GM19324 (cell line): ENCODE data around the gene ALDH7A1.
"Not testable (repeated sequence)": the region's sequence is repeated elsewhere in the genome, so short reads cannot be mapped to it uniquely, and the experiment has no call there.

Source experiments
- ATAC-seq: cut with Tn5 transposase; IDR thresholded peaks from one replicate; pipeline ENCODE4 v1.9.1; 2021; ENCODE audit warnings: mild to moderate bottlenecking, moderate library complexity; ENCODE audit not compliant: unreplicated experiment, low FRiP score

ALDH7A1 gene

DNA sequence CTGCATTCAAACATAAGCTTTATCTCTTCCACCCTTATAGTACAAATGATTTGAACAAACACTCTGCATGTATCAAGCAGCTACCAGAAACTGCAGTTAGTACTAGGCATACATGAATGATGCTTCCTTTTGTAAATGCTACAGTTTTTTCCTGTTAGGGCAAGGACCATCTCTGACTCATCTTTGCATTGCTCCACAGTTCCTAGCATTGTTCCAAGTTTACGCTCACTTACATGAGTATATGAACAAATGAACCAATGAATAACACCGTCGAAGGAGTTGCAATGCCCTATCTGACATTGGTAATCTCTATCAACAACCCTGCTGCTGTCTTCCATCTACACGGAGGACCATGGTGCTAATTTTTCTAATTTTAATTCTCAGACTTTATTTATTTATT lies 2.1 kb upstream of the ALDH7A1 start:
- ATAC-seq = no peak

- peak; percentile 9 for ATAC-seq
Measured at GRCh38 chr5:126595486-126596083, 566 bp upstream of the ALDH7A1 start.

- ATAC-seq = no peak
Measured at GRCh38 chr5:126591549-126591948, 3.5 kb downstream of the ALDH7A1 start.

- ATAC-seq = no peak
Measured at GRCh38 chr5:126589536-126590297, 5.3 kb downstream of the ALDH7A1 start.

DNA sequence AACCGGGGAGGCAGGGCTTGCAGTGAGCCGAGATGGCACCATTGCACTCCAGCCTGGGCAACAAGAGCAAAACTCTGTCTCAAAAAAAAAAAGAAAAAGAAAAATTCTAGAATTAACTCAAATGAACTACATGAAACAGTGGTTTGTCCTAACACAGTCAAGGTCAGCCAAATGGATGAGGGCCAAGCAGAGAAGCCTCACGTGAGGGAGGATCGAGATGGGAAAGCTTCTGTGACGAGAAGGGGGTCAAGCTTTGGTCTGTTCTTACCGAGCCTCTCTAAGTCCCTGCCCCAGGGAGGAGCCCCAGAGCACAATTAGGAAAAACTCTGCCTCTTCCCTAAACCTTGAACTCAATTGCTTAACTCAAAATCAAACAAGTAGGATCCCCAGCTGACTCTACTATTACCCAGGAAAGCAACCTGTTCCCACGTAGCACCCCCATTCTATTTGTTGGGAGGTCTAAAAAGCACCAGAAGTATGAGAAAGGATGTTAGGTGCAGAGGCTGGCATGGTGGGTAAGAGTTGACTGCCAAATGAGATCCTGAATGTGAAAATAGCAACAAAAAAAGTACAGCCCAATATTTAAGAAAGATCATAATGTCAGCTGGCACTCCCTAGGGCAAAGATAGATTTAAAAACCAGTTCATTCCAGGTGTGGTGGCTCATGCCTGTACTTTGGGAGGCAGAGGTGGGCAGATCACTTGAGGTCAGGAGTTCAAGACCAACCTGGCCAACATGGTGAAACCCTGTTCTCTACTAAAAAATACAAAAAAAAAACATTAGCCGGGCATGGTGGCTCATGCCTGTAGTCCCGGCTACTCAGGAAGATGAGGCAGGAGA lies 7.2 kb downstream of the ALDH7A1 start:
- ATAC-seq = no peak

GRCh38 chr5:126583761-126584160 lies 11.3 kb downstream of the ALDH7A1 start:
- ATAC-seq = no peak

DNA sequence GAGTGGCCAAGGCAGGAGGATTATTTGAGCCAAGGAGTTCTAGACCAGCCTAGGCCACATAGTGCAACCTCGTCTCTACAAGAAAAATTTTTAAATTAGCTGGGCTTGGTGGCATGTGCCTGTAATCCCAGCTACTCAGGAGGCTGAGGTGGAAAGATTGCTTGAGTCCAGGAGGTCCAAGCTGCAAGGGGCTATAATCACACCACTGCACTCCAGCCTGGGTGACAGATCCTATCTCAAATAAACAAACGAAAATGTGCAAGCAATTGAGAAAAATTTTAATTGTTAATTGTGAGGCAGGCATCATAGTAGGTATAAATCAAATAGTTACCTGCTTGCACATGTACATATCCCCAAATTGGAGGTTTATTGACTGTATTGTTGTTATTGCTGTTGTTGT lies 15.3 kb downstream of the ALDH7A1 start:
- no peak for ATAC-seq

DNA sequence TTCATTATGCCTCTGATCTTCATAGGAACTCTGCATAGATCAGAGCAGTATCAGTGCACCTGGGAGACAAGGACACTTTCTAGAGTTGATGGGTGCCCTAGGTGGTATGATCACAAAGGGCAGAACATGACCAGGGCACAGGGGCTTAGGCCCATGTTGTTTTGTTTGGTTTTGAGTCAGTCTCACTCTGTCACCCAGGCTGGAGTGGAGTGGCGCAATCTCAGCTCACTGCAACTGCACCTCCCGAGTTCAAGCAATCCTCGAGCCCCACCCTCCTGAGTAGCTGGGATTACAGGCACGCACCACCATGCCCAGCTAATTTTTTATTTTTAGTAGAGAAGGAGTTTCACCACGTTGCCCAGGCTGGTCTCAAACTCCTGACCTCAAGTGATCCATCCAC lies 17.6 kb downstream of the ALDH7A1 start:
- no peak for ATAC-seq

GRCh38 chr5:126576974-126577373 lies 18.0 kb downstream of the ALDH7A1 start:
- no peak for ATAC-seq

- no peak for ATAC-seq
Measured at GRCh38 chr5:126575644-126576043, 19.4 kb downstream of the ALDH7A1 start.

DNA sequence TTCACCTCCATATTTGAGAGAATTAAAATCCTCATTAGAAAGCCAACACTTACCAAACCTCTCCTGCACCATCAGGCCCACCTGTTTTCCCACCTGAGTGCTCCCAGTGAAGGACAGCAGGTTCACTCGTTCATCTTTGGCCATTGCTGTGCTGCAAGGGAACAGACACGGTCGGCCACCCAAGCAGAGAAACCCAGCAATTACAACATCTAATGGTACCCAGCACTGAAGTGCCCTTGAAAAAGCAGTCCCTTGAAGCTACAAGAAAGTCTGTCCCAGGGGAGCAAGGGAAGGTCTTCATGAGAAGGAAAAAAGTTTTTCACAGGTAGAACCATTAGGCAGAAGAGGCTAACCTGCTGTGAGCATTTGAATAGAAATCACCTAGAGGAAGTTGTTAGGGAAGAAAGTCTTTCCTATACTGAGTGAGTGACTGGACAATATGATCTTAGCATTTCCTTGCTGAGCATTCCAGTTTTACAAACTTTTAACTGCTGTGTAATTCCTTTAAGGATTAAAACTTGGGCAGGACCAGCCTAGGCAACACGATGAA lies 26.7 kb downstream of the ALDH7A1 start:
- ATAC-seq = no peak

- ATAC-seq = peak; percentile 60
Measured at GRCh38 chr5:126562823-126563222, 32.2 kb downstream of the ALDH7A1 start.

- no peak for ATAC-seq
Measured at GRCh38 chr5:126561908-126562307, 33.1 kb downstream of the ALDH7A1 start.

DNA sequence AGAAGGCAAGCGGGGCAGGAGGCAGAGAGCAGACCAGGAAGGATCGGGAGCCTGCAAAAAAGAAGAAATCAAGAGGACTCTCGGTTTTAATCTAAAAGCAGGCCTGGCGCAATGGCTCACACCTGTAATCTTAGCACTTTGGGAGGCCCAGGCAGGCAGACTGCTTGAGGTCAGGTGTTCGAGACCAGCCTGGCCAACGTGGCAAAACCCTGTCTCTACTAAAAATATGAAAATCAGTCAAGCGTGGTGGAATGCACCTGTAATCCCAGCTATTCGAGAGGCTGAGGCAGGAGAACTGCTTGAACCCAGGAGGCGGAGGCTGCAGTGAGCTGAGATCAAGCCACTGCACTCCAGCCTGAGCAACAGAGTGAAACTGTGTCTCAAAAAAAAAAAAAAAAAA lies 39.9 kb downstream of the ALDH7A1 start:
- not testable (repeated sequence) for ATAC-seq

DNA sequence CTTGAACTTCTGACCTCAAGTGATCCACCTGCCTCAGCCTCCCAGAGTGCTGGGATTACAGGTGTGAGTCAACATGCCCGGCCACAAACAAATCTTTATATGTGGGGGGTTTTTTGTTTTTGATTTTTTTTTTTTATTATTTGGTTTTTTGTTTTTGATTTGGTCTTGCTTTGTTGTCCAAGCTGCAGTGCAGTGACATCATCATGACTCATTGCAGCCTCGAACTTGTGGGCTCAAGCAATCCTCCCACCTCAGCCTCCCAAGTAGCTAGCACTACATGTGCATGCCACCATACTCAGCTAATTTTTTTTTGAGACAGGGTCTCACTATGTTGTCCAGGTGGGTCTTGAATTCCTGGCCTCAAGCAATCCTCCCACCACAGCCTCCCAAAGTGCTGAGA lies 42.4 kb downstream of the ALDH7A1 start:
- ATAC-seq = no peak

GRCh38 chr5:126544087-126544740 lies 50.8 kb downstream of the ALDH7A1 start:
- ATAC-seq = peak; percentile 77

GRCh38 chr5:126543660-126544059 lies 51.4 kb downstream of the ALDH7A1 start:
- no peak for ATAC-seq

GRCh38 chr5:126543009-126543408 lies 52.0 kb downstream of the ALDH7A1 start:
- no peak for ATAC-seq

- no peak for ATAC-seq
Measured at GRCh38 chr5:126542441-126542840, 52.6 kb downstream of the ALDH7A1 start.

DNA sequence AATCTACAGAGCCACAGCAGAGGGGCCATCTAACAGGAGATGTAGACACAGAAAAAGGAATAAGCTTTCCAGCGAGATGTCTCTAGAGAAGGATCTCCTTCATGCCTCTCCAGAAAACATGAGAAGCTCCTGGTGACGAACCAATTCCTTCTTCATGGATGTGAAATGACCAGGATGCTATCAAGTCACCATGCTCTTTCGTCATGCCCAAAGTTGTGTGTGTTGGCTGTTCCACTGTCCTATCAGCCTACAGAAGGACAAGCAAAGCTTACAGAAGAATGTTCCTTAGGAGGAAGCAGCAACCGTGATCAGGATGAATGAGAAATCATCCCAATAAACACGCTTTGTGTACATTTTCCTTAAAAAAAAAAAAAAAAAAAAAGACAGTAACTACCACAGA lies 54.4 kb downstream of the ALDH7A1 start:
- ATAC-seq = no peak

DNA sequence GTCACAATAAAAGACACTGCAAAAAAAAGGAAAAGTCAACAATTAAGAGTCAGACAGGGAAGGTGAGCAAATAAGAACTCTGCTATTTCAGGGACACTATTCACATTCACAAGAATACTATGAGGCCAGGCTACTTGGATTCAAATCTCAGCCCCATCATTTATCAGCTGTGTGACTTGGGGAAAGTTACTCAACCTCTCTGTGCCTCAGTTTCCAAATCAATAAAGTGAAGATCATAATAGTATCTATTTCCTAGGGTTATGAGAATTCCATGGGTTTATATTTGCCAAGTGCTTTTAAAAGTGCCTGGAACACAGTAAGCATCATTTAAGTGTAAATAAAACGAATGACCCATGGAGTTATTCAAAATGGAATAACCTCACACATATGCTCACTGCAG lies 56.4 kb downstream of the ALDH7A1 start:
- no peak for ATAC-seq
